ENCODE measurements around the gene DTYMK. TPM values are rescaled to one million over a fixed set of nuclear protein-coding genes. Genes with fewer than 3 reads are reported as not detected.

The DTYMK gene
- total RNA-seq, 1 donor from 2014 or later: 26.1 TPM

DNA sequence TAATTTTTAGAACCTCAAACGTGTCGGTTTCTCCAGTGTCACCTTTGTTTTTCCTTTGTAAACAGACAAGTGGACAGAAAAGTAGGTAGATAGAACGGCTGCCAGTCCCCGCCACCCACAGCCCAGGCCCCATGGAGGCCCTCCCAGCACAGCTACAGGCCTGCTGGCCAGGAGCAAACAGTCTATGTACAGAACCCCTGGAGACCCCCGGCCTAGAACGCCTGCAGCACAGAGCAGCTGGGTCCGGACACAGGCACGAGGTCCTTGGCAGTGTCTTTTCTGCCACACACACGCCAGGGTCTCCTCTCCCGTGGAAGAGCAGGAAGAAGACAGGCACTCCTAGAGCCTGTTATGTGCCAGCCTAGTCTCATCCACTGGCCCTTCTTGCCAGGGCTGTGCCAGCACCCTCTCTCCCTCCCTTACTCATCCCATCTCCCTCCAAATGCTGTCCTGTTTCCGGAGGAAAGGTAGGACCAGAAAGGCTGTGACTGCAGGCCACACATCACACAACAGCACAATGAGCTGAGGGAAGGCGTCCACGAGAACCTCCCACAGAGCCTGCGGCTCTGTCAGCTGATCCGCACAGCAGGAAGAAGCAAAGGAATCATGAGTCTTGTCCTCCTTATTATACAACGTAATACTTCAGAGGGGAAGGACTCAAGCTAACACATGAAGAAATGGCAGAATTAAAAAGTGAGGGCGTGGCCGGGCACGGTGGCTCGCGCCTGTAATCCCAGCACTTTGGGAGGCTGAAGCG lies 7.7 kb downstream of the DTYMK start:
- Mint-ChIP-seq H3K4me3 (ENCODE audit: unreplicated experiment) (peak overlapping the region; percentile 15), H3K9me3 (ENCODE audit: unreplicated experiment) (no peaks in the 10 kb centered on the region), H3K4me1 (ENCODE audit: low read depth, unreplicated experiment) (peaks cover 19% of the 10 kb centered on the region), H3K27me3 (ENCODE audit: low read depth, unreplicated experiment) (no peaks in the 10 kb centered on the region), H3K27ac (ENCODE audit: unreplicated experiment) (peak overlapping the region; percentile 77), H3K36me3 (ENCODE audit: low read depth, unreplicated experiment) (peaks cover 12% of the 10 kb centered on the region)
- H3K4me3 ChIP-seq (ENCODE audit: insufficient read depth, low read depth, low read length): no peak overlapping the region
- H3K9ac ChIP-seq (ENCODE audit: low read length): no peak overlapping the region
- TF ChIP-seq, protein P1, sequence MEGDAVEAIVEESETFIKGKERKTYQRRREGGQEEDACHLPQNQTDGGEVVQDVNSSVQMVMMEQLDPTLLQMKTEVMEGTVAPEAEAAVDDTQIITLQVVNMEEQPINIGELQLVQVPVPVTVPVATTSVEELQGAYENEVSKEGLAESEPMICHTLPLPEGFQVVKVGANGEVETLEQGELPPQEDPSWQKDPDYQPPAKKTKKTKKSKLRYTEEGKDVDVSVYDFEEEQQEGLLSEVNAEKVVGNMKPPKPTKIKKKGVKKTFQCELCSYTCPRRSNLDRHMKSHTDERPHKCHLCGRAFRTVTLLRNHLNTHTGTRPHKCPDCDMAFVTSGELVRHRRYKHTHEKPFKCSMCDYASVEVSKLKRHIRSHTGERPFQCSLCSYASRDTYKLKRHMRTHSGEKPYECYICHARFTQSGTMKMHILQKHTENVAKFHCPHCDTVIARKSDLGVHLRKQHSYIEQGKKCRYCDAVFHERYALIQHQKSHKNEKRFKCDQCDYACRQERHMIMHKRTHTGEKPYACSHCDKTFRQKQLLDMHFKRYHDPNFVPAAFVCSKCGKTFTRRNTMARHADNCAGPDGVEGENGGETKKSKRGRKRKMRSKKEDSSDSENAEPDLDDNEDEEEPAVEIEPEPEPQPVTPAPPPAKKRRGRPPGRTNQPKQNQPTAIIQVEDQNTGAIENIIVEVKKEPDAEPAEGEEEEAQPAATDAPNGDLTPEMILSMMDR (IDR thresholded peaks at IDR 0.05; ENCODE audit: insufficient read depth, low read depth, low read length): no peak
- H3K4me1 ChIP-seq (ENCODE audit: insufficient read depth, low read length): peaks cover 19% of the 10 kb centered on the region
- no peak for FAIRE-seq
- H3K79me2 ChIP-seq (ENCODE audit: insufficient read depth, low read length): peaks cover 28% of the 10 kb centered on the region
- H3K36me3 ChIP-seq (ENCODE audit: insufficient read depth, low read length): peaks cover 8% of the 10 kb centered on the region
- H4K20me1 ChIP-seq (ENCODE audit: insufficient read depth, low read length): peaks cover 13% of the 10 kb centered on the region
- no peaks in the 10 kb centered on the region for H3K27me3 ChIP-seq (ENCODE audit: insufficient read depth, low read length)
- H3K9me3 ChIP-seq (ENCODE audit: insufficient read depth, low read depth, low read length): no peaks in the 10 kb centered on the region
- no peak for DNase-seq (ENCODE audit: low read depth)
- H2AFZ ChIP-seq (ENCODE audit: low read depth, low read length): no peak overlapping the region
- no peak overlapping the region for H3K27ac ChIP-seq (ENCODE audit: low read depth, low read length)
- H3K4me2 ChIP-seq (ENCODE audit: low read length): no peak overlapping the region

GRCh38 chr2:241678307-241678706 lies 8.3 kb downstream of the DTYMK start:
- Histone ChIP-seq H3K36me3 (ENCODE audit: insufficient read depth, low read length) (peaks cover 7% of the 10 kb centered on the region), H2AFZ (ENCODE audit: low read depth, low read length) (no peak overlapping the region), H3K4me2 (ENCODE audit: low read length) (no peak overlapping the region), H3K4me1 (ENCODE audit: insufficient read depth, low read length) (peaks cover 19% of the 10 kb centered on the region), H3K9me3 (ENCODE audit: insufficient read depth, low read depth, low read length) (no peaks in the 10 kb centered on the region), H3K9ac (ENCODE audit: low read length) (no peak overlapping the region), H3K27ac (ENCODE audit: low read depth, low read length) (no peak overlapping the region), H3K79me2 (ENCODE audit: insufficient read depth, low read length) (peaks cover 22% of the 10 kb centered on the region), H4K20me1 (ENCODE audit: insufficient read depth, low read length) (peaks cover 13% of the 10 kb centered on the region), H3K4me3 (ENCODE audit: insufficient read depth, low read depth, low read length) (no peak overlapping the region), H3K27me3 (ENCODE audit: insufficient read depth, low read length) (no peaks in the 10 kb centered on the region)
- FAIRE-seq (no peak), DNase-seq (ENCODE audit: low read depth) (no peak)
- Mint-ChIP-seq H3K27me3 (ENCODE audit: low read depth, unreplicated experiment) (no peaks in the 10 kb centered on the region), H3K4me1 (ENCODE audit: low read depth, unreplicated experiment) (peaks cover 19% of the 10 kb centered on the region), H3K4me3 (ENCODE audit: unreplicated experiment) (no peak overlapping the region), H3K36me3 (ENCODE audit: low read depth, unreplicated experiment) (peaks cover 16% of the 10 kb centered on the region), H3K27ac (ENCODE audit: unreplicated experiment) (no peak overlapping the region), H3K9me3 (ENCODE audit: unreplicated experiment) (no peaks in the 10 kb centered on the region)
- no peak for TF ChIP-seq EZH2 (IDR thresholded peaks at IDR 0.05; ENCODE audit: insufficient read depth, low read length)
- TF ChIP-seq, protein P1 (IDR thresholded peaks at IDR 0.05; ENCODE audit: insufficient read depth, low read depth, low read length): no peak

DNA sequence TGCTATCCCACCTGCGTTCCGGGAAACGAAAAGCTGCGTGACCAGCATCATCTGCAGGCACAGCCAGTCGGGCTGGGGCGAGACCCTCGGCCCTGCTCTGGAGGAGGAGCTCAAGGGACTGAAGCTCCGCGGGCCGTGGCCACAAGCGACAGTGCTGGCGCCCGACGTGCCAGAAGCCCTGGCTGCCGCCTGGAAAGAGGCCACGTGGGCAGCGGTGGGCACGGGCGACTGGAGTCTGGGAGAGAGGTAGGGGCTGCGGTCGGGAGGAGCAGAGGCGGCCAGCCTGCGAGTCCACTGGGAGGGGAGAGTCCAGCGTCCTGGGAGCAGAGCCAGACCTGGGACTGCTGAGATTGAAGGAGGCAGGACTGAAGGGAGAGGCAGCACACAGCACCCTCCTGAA lies 9.2 kb downstream of the DTYMK start:
- H2AFZ ChIP-seq (ENCODE audit: low read depth, low read length): no peak overlapping the region
- TF ChIP-seq, protein P1 (IDR thresholded peaks at IDR 0.05; ENCODE audit: insufficient read depth, low read depth, low read length): no peak
- TF ChIP-seq EZH2 (IDR thresholded peaks at IDR 0.05; ENCODE audit: insufficient read depth, low read length): no peak
- Mint-ChIP-seq H3K4me3 (ENCODE audit: unreplicated experiment) (no peak overlapping the region), H3K27me3 (ENCODE audit: low read depth, unreplicated experiment) (no peaks in the 10 kb centered on the region), H3K27ac (ENCODE audit: unreplicated experiment) (peak overlapping the region; percentile 47), H3K36me3 (ENCODE audit: low read depth, unreplicated experiment) (peaks cover 16% of the 10 kb centered on the region), H3K4me1 (ENCODE audit: low read depth, unreplicated experiment) (peaks cover 19% of the 10 kb centered on the region), H3K9me3 (ENCODE audit: unreplicated experiment) (no peaks in the 10 kb centered on the region)
- no peak overlapping the region for H3K4me3 ChIP-seq (ENCODE audit: insufficient read depth, low read depth, low read length)
- peaks cover 7% of the 10 kb centered on the region for H3K36me3 ChIP-seq (ENCODE audit: insufficient read depth, low read length)
- FAIRE-seq (no peak), DNase-seq (ENCODE audit: low read depth) (no peak)
- H3K27me3 ChIP-seq (ENCODE audit: insufficient read depth, low read length): no peaks in the 10 kb centered on the region
- H3K9ac ChIP-seq (ENCODE audit: low read length): no peak overlapping the region
- no peaks in the 10 kb centered on the region for H3K9me3 ChIP-seq (ENCODE audit: insufficient read depth, low read depth, low read length)
- H3K4me1 ChIP-seq (ENCODE audit: insufficient read depth, low read length): peaks cover 19% of the 10 kb centered on the region
- H3K27ac ChIP-seq (ENCODE audit: low read depth, low read length): no peak overlapping the region
- peaks cover 14% of the 10 kb centered on the region for H3K79me2 ChIP-seq (ENCODE audit: insufficient read depth, low read length)
- peaks cover 13% of the 10 kb centered on the region for H4K20me1 ChIP-seq (ENCODE audit: insufficient read depth, low read length)
- H3K4me2 ChIP-seq (ENCODE audit: low read length): no peak overlapping the region
